Activated CD4-positive, alpha-beta T cell treated with anti-CD3 and anti-CD28 coated beads, Interleukin-2, amount 50 U/mL, for 24 hours (primary cell): ENCODE measurements around the gene BHMT2.

Source experiments
- DNase-seq, 2 donors: peaks; one replicate each; pipeline ENCODE4 v3.0.0-alpha.2; 2020; ENCODE audit warnings: low read depth in 1 of 2, low spot score in 1 of 2

BHMT2 gene

GRCh38 chr5:79119486-79119885, 49.9 kb downstream of the BHMT2 start:
- DNase-seq: no peak

- no peak for DNase-seq
These were observed 50.7 kb downstream of the BHMT2 start for GRCh38 chr5:79120221-79120620.

- DNase-seq: no peak
These were observed 53.4 kb downstream of the BHMT2 start for GRCh38 chr5:79122973-79123372.

GRCh38 chr5:79124607-79125006, 55.0 kb downstream of the BHMT2 start:
- no peak for DNase-seq

- DNase-seq: no peak
These were observed 61.2 kb downstream of the BHMT2 start for GRCh38 chr5:79130781-79131180.

GRCh38 chr5:79133121-79133656, 63.6 kb downstream of the BHMT2 start:
- DNase-seq: no peak

- peak; percentile 24 to 55 for DNase-seq
These were observed 64.3 kb downstream of the BHMT2 start for GRCh38 chr5:79133657-79134451.

GRCh38 chr5:79135790-79136553, 66.4 kb downstream of the BHMT2 start:
- DNase-seq: no peak

- no peak for DNase-seq
These were observed 67.1 kb downstream of the BHMT2 start for GRCh38 chr5:79136618-79137017.
